ENCODE data around the gene CNKSR3.

CNKSR3 gene

GRCh38 chr6:154500769-154501577 lies 9.5 kb downstream of the CNKSR3 start:
- no peak for DNase-seq

DNA sequence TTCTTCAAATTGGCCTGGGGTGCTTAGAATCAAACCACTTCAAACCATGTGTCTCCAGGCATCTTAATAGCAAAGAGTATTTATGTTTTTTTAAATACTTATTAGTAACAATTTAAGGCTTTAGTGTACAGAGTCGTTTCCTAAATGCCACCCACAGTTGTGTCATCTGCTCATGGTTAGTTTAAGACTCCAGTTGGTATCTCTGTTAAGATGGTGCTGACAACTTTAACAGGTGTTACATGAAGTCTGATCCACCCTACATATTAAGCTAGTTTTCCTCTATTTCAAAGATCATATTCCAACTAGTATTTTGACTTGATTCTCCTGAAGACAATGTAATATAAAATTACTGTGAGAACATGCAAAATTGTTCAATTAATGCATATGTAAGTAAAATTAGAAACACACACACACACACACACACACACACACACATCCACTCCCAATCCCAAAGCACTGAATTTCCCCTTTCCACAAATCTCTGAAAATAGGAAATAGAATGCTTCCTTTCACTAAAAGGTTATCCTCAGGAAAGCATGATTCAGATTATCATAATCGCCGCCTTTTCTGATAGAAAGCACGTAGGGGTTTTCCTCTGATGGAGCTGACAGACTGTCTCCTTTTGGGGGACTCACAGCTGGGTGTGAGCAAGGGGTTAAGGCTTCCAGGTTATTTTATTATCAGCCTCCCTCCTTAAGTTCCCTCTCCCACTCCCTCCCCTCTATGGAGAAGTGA lies 10.5 kb downstream of the CNKSR3 start:
- no peak for DNase-seq

DNA sequence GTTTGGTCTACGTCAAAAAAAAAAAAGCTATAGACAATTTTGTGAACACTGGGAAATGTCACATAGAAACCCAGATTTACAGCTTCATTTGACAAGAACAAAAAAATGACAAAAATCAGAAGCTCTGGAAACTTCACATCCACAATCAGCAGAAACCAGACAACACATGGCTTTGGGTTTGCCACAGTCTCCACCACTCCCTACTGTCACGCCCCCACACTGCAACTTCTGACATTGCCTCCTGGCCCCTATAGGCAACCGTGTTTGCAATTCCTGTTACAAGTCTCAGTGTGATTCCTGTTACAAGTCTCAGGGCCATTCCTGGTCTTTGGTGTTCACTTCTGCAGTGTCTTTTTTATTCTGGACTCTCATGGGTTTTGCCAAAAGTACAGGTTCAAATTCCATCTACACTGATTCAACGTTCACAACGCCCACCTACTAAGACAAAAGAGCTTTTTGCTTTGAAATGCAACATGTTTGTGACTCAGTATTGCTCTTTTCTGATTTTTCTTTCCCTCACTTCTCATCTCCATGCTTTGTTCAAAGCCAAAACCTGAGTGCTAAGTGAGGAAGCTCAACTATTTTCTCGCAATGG lies 12.0 kb downstream of the CNKSR3 start:
- DNase-seq, result no peak

GRCh38 chr6:154496793-154497517 lies 13.5 kb downstream of the CNKSR3 start:
- DNase-seq, result no peak

DNA sequence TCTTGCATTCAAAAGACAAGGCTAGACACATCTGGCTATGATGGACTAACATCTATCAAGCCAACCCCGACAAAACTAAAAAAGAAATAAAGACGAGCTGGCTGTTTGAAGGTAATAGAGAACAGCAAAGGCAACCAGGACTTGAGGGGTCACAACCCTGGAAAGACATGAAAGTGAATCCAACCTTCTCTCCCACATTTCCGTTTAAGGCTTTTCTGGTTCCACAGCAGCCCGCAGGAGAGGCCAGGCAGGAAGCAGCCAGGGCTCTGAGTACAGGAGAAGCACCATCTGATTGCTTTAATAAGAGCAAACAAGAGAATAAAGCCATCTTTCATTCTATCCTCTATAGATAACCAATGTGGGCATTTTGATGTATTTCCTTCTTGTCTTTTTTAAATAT lies 14.3 kb downstream of the CNKSR3 start:
- DNase-seq, result no peak

DNA sequence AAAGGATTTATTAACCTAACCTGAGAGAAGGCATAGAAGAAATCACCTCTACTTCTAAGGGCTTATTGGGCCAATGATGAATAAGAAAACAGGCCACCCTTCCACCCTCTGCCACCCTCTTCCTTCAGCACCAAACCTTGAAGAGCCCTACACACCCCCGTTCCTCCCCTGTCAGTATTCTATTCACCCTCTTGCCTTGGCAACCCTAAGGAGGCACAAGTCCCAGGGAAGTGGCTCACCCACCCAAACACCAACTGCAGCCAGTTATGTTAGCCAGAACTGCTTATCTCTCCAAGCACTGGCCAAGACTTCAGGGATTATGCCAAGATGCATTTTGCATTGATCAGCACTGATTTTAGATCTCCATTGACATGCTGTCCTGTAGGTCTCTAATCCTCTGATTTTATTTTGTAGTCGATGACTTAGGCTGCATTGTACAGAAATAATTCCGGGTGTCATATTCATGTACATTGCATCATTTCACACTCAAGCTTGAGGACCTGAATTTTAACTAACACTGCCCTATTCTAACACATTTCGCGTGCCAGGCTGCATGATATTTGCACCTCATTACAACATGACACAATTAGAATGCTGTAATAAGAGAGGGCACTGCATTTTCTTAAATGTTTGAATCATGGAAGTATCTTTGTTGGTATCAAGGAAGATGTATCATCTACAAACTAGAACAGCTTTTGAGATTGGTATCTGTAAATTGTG lies 15.7 kb downstream of the CNKSR3 start:
- no peak for DNase-seq

DNA sequence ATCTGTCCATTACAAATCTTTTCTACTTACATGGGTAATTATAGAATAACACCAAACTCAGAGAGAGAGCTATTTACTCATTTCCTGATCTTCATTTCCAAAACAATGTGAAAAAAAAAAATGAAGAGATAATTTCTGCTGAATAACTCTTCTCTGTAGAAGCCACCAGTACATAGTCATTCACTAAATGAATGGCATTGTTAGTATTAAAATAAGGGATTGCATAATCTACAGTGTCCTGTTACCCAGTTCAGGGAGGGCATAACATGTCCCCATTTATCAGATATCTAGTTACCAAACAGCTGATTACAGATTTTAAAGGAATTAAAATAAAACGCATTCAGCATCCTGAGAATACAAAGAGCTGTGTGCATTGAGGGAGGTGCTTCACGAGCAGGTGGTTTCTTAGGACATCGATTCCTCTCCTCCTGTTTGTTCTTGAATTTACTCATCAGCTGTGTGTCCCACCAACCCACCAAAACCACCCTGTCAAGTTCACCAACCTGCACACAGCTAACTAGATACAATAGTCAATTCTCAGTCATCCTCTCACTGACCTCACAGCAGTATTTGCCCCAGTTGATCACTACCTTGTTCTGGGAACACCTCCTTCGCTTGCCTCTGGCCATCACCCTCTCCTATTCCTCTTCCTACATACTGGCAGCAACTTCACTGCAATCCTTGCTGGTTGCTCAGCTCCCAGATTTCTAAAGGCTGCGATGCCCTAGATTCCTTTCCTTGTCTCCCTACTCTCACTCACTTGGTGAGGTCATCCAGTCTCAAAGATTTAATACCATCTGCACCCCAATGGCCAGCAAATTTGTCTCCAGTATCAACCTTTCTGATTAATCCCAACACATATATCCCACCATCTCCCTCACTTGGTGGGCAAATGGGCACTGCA lies 18.7 kb downstream of the CNKSR3 start:
- DNase-seq, result no peak

DNA sequence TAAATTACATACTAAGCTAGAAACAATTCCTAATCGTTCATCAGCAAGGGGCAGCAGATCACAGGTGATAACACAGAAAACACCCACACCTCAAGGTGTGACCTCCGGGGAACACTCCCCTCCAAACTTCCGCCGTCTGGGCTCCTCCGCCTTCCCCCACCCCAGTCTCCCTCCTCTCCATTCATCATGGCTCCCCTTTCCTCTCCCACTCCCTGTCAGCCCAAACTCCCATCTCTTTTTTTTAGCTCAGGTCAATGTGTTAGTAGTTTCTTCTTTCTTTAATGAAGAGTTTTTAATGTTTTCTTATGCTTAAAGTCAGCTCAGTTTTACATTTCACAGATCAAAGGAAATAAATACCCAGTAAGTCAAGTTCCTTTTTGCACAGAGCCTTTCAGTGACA lies 20.7 kb downstream of the CNKSR3 start:
- no peak for DNase-seq

DNA sequence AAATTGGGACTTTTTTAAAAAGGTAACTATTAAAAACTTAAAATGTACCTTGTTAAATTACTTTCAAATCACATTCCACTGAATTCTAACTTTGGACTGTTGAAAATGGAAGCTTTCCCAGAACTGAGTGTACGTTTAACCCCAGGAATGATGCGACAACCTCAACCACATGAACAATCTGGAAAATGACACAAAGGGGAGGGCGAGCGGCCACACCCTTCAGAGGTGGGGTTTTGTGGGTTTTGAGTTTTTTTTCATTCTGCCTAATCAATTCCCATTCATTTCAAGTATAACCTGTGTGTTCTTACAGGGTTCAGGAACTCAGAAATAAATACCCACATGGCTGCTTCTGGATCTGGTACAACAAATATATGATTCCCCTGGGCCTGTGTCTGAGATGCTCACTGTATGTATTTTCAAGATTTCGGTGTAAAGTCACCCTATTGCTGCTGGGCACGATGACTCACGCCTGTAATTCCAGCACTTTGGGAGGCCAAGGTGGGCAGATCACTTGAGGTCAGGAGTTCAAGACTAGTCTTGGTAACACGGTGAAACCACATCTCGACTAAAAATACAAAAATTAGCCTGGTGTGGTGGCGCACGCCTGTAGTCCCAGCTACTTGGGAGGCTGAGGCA lies 21.6 kb downstream of the CNKSR3 start:
- DNase-seq, result no peak

DNA sequence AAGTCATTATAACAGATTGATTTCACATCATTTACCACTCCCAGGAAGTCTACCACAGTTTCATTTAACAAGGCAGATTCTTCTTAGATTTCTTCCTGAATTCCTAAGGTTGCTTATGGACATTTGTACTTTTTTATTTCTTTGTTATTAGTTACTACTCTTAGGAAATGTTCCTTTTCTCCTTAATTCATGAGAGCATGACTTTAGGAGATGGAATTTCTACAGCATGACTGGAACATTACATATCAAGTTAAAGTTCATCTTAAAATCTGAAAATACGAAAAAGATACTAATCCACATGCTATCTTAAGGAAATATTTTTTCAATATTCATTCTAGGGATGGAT lies 22.3 kb downstream of the CNKSR3 start:
- DNase-seq, result no peak

GRCh38 chr6:154487367-154488247 lies 22.9 kb downstream of the CNKSR3 start:
- DNase-seq, result peak; percentile 32

- DNase-seq, result no peak
These were observed 24.7 kb downstream of the CNKSR3 start for GRCh38 chr6:154485815-154486214.

GRCh38 chr6:154484942-154485341 lies 25.5 kb downstream of the CNKSR3 start:
- no peak for DNase-seq

GRCh38 chr6:154482858-154483257 lies 27.6 kb downstream of the CNKSR3 start:
- no peak for DNase-seq

GRCh38 chr6:154481521-154482013 lies 28.9 kb downstream of the CNKSR3 start:
- peak; percentile 48 for DNase-seq

- DNase-seq, result no peak
These were observed 30.5 kb downstream of the CNKSR3 start for GRCh38 chr6:154479771-154480639.

DNA sequence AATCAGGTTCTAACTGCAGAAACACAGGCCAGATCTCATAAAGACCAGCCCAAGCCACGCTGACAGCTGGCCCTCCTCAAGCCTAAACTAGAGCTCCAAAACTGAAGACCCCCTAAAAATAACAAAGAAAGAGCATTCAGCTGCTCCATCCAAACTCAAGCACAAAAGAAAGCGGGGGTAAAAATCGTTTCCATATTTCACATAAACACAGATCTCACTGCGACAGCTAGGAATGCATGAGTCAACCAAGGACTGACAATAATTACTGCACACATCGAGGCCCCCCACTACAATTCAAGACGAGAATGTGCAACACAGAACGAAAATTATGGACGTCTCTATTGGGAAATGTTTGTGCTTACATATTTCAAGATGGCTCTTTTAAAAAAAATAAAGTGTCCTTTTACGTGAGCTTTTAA lies 31.1 kb downstream of the CNKSR3 start:
- no peak for DNase-seq

DNA sequence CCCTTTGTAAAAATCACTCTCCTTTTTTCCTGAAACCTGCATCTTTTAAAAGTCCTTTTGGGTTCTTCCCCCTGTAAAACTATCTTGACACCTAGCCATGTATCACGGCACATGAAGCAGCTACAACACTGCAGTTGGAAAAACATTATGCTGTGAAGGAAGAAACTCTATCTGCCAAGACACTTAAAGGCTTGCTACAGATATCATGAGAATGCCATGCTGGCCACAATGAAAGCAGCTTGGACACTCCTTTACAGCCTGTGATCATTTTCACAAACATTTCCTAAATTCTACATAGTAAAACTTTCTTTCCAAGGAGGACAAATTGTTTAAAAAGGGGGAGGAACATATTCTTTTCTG lies 31.8 kb downstream of the CNKSR3 start:
- no peak for DNase-seq
